Ascending aorta (tissue), 2 donors: ENCODE measurements around the gene CKS1B. TPM values are rescaled to one million over a fixed set of nuclear protein-coding genes. Genes with fewer than 3 reads are reported as not detected.

Experiments used
- DNase-seq, 2 donors: peaks; one replicate each; pipeline ENCODE4 v3.0.0-alpha.2; 2019; ENCODE audit warnings: low spot score in 2 of 2
- H3K27ac ChIP-seq, 2 donors: fragments of 200-600 bp; sonication (generic); one replicate each; pipeline ENCODE4 v1.5.1; 2016 to 2017; ENCODE audit warnings: mild to moderate bottlenecking in 1 of 2
- H3K27me3 ChIP-seq: fragments of 200-600 bp; sonication (generic); one replicate; pipeline ENCODE4 v1.5.1; 2017
- H3K36me3 ChIP-seq, 2 donors: fragments of 200-600 bp; sonication (generic); one replicate each; pipeline ENCODE4 v1.5.1; 2016
- H3K4me1 ChIP-seq, 2 donors: fragments of 200-600 bp; sonication (generic); one replicate each; pipeline ENCODE4 v1.5.1; 2016 to 2017; ENCODE audit warnings: mild to moderate bottlenecking in 1 of 2
- H3K4me3 ChIP-seq, 2 donors: fragments of 200-600 bp; sonication (generic); one replicate each; pipeline ENCODE4 v1.5.1; 2016 to 2017; ENCODE audit warnings: mild to moderate bottlenecking in 1 of 2
- H3K9me3 ChIP-seq, 2 donors: fragments of 200-600 bp; sonication (generic); one replicate each; pipeline ENCODE4 v1.5.1; 2016
- CTCF ChIP-seq, 3 experiments: fragments of 200-600 bp in 2 of 3; fragments of 450-650 bp in 1 of 3; sonication (generic) in 2 of 3; IDR thresholded peaks; one replicate each; pipeline ENCODE4 v1.5.1; 2016 to 2019; ENCODE audit warnings: antibody characterized with exemption in 3 of 3, mild to moderate bottlenecking in 1 of 3, moderate library complexity in 1 of 3
- intact Hi-C: fragments of 100-400 bp; cut with DNase I; formaldehyde crosslinking; loops from one replicate; pipeline ENCODE4 v1.15.1; 2023
- total RNA-seq: library from RNA; depleted of rRNA; stranded (reverse); fragments of >200 nt; gene quantifications from one replicate; pipeline ENCODE4 v1.1.0, GENCODE V29; 2016

CKS1B gene
- total RNA-seq, 1 donor from 2014 or later: 40.4 TPM

- intact Hi-C loops: no loop called here
- Histone ChIP-seq H3K36me3 (peaks cover 2 to 4% of the 10 kb centered on the region in 2 donors), H3K27me3 (no peaks in the 10 kb centered on the region), H3K9me3 (no peaks in the 10 kb centered on the region), H3K27ac (peak overlapping the region; percentile 73 to 98), H3K4me3 (peak overlapping the region in 1 of 2 donors; percentile 37), H3K4me1 (peaks cover 16 to 62% of the 10 kb centered on the region in 2 donors)
- no peak for TF ChIP-seq CTCF (IDR thresholded peaks at IDR 0.05)
- no peak for DNase-seq
Observed at GRCh38 chr1:155009221-155009711, 34.8 kb downstream of the CKS1B start.

- H3K36me3 ChIP-seq: peaks cover 3 to 9% of the 10 kb centered on the region in 2 donors
- intact Hi-C loops: no loop called here
- no peak for TF ChIP-seq CTCF (IDR thresholded peaks at IDR 0.05)
- no peak for DNase-seq
- peak overlapping the region in 1 of 2 donors; percentile 3 for H3K4me3 ChIP-seq
- peak overlapping the region in 1 of 2 donors; percentile 73 for H3K27ac ChIP-seq
- peaks cover 11 to 58% of the 10 kb centered on the region in 2 donors for H3K4me1 ChIP-seq
- H3K27me3 ChIP-seq: no peaks in the 10 kb centered on the region
- no peaks in the 10 kb centered on the region for H3K9me3 ChIP-seq
Observed at GRCh38 chr1:155009742-155010141, 35.3 kb downstream of the CKS1B start.

- Histone ChIP-seq H3K27ac (peak overlapping the region; percentile 42 to 73), H3K4me3 (peak overlapping the region in 1 of 2 donors; percentile 3), H3K36me3 (peaks cover 9 to 15% of the 10 kb centered on the region in 2 donors), H3K4me1 (peaks cover 11 to 52% of the 10 kb centered on the region in 2 donors), H3K9me3 (no peaks in the 10 kb centered on the region), H3K27me3 (no peaks in the 10 kb centered on the region)
- no peak for TF ChIP-seq CTCF (IDR thresholded peaks at IDR 0.05)
- intact Hi-C loops: no loop called here
- no peak for DNase-seq
Observed at GRCh38 chr1:155010211-155010918, 35.9 kb downstream of the CKS1B start.

GRCh38 chr1:155011004-155011416 lies 36.5 kb downstream of the CKS1B start:
- Histone ChIP-seq H3K36me3 (peaks cover 13 to 22% of the 10 kb centered on the region in 2 donors), H3K27me3 (no peaks in the 10 kb centered on the region), H3K9me3 (no peaks in the 10 kb centered on the region), H3K4me1 (peaks cover 11 to 45% of the 10 kb centered on the region in 2 donors), H3K27ac (peak overlapping the region; percentile 42 to 75), H3K4me3 (no peak overlapping the region)
- DNase-seq: no peak
- intact Hi-C loops: no loop called here
- no peak for TF ChIP-seq CTCF (IDR thresholded peaks at IDR 0.05)

GRCh38 chr1:155011437-155012025 lies 37.0 kb downstream of the CKS1B start:
- Histone ChIP-seq H3K4me1 (peaks cover 6 to 40% of the 10 kb centered on the region in 2 donors), H3K4me3 (no peak overlapping the region), H3K9me3 (no peaks in the 10 kb centered on the region), H3K27me3 (no peaks in the 10 kb centered on the region), H3K27ac (peak overlapping the region; percentile 42 to 75), H3K36me3 (peaks cover 13 to 27% of the 10 kb centered on the region in 2 donors)
- DNase-seq: no peak
- TF ChIP-seq CTCF (IDR thresholded peaks at IDR 0.05): no peak
- intact Hi-C loops: no loop called here
